HG02885 (cell line): ENCODE measurements around the gene GAD1.
A peak's percentile ranks its signal among the peaks of the same experiment; 100 is the strongest.

Experiments used
- ATAC-seq: cut with Tn5 transposase; IDR thresholded peaks from one replicate; pipeline ENCODE4 v1.9.1; 2021; ENCODE audit warnings: mild to moderate bottlenecking; ENCODE audit not compliant: unreplicated experiment, poor library complexity

GAD1 gene

GRCh38 chr2:170840717-170841210, 24.1 kb downstream of the GAD1 start:
- ATAC-seq = no peak

DNA sequence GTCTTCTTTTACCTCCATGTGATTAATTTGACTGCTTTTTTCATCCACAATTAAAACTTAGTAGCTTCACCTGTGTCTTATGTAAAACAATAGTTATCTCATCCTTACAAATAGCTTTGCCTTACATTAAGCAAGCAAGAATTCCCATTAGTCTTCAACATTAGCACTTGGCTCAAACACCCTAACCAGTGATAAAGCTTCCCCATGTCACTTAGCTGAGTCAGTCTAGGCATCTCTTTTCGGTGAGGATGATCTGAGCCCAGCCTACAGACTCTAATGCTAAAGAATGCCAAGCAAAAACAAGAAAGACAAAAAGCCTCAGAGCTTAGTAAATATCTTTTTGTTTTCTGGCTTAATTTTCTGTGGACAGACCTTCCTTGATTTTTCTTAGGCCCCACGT, 26.1 kb downstream of the GAD1 start:
- ATAC-seq = no peak

DNA sequence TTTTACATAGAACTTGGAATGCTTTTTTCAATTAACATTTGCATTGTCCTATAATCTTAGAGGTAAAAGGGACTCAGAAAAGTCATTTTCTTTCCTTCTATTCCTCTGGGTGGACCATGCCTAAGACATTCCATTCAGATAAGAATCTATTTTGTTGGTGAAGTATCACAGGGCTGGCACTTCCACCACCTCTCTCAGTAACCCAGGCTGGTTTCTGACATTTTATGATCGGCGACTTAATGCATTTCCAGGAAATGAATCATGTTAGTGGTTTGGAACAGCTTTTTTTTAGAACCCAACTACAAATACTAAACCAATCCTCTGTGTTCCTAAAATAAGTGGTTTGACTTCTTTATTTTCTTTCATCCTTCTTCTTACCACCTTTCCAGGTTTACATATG, 27.0 kb downstream of the GAD1 start:
- no peak for ATAC-seq

GRCh38 chr2:170845343-170845742, 28.7 kb downstream of the GAD1 start:
- no peak for ATAC-seq

DNA sequence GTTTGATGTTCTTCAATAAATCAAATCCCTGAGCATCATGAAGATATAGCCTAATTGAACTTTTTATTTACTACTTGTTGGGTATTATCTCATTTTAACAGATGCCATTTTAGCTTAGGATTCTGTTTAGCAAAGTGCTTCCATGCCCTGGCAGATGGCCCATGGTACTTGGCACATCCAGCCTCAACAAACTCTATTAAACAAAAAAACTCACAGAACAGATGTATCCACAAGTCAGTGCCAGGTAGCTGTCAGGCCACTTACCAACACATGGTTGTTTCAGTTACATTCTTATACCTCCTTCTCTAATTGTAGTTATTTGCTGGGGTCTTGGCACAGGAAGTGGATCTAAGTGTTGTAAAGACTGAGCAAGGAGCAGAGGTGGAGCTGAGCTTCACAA, 29.6 kb downstream of the GAD1 start:
- no peak for ATAC-seq

DNA sequence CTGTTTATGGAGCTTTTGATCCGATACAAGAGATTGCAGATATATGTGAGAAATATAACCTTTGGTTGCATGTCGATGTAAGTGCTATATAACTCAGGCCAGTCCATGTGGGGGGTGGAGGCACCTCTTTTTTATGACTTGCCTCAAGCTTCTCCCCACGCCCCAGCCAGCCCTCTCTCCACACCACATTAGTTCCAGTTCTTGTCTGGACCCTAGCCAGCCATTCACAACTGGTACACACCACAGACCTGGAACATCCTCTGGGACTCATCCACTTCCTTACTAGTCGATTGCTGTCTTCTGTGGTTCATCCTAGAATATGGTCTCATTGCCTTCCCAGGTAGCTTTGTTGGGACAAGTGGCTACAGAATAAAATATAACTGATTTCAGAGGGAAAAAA, 31.0 kb downstream of the GAD1 start:
- ATAC-seq = no peak

- ATAC-seq = no peak
Measured at GRCh38 chr2:170848587-170848986, 31.9 kb downstream of the GAD1 start.

- no peak for ATAC-seq
Measured at GRCh38 chr2:170850251-170850650, 33.6 kb downstream of the GAD1 start.

DNA sequence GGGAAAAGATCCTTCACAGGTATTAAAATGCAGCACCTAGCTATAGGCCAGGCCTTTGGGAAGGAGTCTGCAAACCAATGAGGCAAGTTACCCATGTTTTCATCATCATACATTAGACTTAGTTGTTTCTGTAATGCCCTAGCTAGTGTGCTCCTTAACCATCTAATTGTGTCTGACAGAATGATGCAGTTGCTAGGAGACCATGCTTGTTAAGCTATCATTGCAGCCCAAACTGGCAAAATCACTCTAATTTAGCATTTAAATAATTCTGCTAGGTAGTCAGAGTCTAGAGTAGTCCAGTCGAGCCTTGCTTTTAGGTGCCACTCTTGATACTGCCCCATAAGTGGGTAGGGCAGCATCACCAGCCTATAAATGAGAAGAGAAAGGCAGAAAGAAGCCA, 34.9 kb downstream of the GAD1 start:
- ATAC-seq = no peak

DNA sequence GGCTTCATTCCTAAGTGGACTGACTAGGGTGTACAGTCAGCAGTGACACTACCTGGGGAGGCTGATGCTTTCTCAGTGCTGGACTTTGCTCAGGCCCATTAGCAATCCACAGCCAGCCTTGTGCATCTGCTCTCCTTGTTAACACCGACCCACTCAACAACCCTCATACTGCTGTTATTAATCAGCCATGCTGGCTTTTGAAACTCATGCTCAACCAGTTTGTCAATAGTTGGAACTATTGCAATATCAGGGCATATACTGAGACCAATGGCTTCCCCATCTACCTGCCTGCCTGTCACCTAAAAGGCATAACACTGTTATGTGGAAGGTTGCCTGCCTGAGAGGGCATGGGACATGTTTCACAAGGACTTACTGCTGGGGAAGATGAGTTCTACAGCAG, 39.4 kb downstream of the GAD1 start:
- no peak for ATAC-seq

DNA sequence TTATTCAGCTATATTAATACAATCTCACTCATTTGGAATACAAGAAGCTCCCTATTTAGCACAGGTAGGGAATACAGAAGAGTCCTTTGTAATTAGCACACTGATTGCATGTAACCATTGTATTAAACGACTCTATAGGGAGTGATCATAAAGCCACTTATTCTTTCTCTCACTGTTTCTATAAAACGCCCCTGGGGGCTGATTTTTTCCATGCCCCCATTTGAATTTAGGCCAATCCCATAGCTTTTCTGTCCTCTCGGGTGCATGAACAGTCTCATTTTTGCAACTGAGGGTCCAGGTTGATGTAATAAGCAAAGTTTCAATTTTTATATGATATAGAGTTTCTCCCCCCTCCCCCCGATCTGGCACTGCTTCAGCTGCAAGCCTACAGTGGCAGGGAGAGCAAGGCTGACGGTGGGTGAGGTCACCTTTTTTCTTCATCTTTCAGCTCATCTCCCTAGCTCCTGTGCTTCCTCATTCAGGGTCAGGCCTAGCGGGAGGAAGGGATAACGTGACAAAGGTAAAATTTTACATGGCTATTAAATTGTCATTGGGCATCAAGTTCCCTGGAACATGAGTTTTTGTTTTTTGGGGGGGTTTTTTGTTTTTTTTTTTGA, 45.7 kb downstream of the GAD1 start:
- no peak for ATAC-seq

GRCh38 chr2:170863087-170863486, 46.4 kb downstream of the GAD1 start:
- no peak for ATAC-seq

- ATAC-seq = no peak
Measured at GRCh38 chr2:170869036-170869435, 52.3 kb downstream of the GAD1 start.

- no peak for ATAC-seq
Measured at GRCh38 chr2:170869461-170869860, 52.8 kb downstream of the GAD1 start.

DNA sequence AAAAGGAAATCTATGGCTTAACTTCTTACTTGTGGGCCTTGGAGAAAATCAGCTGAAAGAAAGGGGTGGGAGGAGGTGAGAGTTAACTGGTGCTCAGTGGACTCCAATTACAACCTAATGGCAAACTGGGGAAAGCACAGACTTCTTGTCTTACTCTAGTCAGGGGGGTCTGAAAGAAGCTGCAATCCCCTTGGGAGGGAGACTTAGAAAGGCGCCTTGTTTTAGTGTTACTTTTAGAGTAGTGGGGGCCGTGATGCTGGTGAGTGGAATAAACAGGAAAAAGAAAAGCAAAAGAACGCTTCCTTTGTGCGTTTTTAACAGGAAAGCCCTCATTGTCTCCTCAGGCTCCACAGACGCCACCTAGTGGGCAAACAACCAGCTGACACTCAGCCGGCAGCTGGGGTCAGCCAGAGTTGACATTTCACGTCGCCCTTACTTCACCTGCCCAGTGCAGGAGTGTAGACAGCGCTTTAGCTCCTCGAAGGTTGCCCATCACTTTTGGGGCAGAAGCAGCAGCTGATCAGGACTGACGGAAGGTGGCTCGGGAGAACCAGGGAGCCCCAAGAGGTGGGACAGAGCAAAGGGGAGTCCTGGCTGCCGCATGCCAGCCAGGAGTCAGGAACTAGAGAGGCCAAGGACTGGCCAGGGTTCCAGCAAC, 56.5 kb downstream of the GAD1 start:
- ATAC-seq = peak; percentile 96

- ATAC-seq = no peak
Measured at GRCh38 chr2:170878066-170878465, 61.4 kb downstream of the GAD1 start.

GRCh38 chr2:170878505-170878904, 61.8 kb downstream of the GAD1 start:
- ATAC-seq = no peak

DNA sequence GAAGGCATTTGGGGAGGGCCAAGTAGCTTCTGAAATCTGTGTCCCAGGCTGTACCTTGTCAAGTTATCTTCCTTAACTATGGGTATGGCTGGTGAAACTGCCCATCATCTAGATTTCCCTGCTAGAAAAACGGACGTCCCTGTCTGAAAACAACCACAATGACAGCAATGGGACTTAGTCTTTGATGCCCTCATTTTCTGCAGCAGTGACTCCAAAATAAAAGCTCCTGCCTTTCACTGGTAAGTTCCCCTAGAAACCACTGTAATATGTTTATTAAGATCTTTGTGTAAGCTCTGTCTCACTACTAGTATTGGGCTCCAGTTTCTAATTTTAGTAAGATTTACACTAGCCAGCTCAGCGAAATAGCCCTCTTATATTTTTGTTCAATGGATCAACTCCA, 65.2 kb downstream of the GAD1 start:
- ATAC-seq = no peak

DNA sequence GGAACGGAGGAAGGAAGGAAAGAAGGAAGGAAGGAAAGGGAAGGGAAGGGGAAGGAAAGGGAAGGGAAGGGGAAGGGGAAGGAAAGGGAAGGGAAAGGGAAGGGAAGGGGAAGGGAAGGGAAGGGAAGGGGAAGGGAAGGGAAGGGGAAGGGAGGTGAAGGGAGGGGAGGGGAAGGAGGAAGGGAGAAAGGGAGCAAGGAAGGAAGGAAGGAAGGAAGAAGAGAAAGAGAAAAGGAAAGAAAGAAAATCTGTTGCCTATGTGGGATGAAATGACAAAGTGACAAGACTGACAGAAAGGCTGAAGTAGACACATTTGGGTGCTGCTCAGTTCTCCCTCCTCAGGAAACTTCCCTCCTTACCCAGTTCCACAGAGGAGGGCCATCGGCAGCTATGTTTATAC, 66.1 kb downstream of the GAD1 start:
- ATAC-seq = no peak

GRCh38 chr2:170883683-170884082, 67.0 kb downstream of the GAD1 start:
- no peak for ATAC-seq

DNA sequence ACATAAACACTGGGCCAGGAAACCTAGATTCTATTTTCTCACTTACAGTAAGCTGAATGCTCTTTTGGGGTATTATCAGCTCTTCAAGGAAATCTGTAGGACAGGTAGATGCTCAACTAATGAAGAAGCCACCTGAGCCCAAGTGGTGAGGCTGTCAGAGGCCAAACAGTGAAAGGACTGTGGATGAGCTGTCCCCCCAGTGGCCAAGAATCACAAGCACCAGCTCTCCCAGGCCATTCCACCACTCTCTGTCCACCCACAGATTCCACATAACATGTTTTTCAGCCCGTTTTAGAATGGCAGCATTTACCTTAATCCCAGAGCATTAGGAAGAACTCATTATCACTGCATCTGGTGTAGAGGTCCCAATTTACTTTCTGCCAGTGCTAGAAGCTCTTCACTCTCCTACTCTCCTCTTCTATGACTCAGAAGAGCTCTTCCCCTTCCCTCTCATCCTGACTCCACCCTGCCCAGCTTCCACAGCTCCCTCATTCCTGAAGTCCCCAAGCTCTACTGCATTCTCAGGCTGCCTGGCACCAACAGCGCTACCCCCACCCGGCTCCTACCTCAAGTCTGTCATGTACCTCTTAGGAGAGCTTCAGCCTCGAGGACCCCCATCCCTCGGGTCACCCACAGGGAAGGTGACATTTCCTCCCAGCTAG, 68.6 kb downstream of the GAD1 start:
- ATAC-seq = no peak

DNA sequence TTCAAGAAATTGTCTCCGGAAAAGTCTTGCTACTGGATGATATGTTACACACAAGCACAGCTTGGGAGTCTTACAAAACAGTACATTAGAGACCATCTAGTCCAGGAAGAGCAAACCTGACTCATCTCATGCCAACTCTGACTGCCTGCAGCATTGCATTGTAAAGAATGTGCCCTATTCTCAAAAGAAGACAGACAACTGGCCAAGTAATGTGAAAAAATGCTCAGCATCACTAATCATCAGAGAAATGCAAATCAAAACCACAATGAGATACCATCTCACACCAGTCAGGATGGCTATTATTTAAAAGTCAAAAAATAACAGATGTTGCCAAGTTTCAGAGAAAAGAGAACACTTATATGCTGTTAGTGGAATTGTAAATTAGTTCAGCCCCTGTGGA, 69.7 kb downstream of the GAD1 start:
- no peak for ATAC-seq
